Measurements from ENCODE around the gene LITAFD. TPM values are rescaled to one million over a fixed set of nuclear protein-coding genes. Genes with fewer than 3 reads are reported as not detected.

LITAFD gene
- total and polyA plus RNA-seq, 10 of the 15 experiments (the other 5 are each of a cell fraction or from before 2014, with no cell fraction given): not detected

- TF ChIP-seq IRF3 (IDR thresholded peaks at IDR 0.05) (no peak), NRF1 (conservative IDR thresholded peaks at IDR 0.05; ENCODE audit: low read depth, low read length) (no peak), RELB (IDR thresholded peaks at IDR 0.05; ENCODE audit: low read depth) (no peak), RCOR1 (conservative IDR thresholded peaks at IDR 0.05; ENCODE audit: low read depth, low read length) (no peak), HSF1 (IDR thresholded peaks at IDR 0.05; ENCODE audit: low read depth, low read length) (no peak), MTA3 (IDR thresholded peaks at IDR 0.05; ENCODE audit: borderline replicate concordance, low read length) (no peak), SREBF2 (IDR thresholded peaks at IDR 0.05; ENCODE audit: low read length) (no peak), RAD51 (IDR thresholded peaks at IDR 0.05) (peak; percentile 50; the same call in 1 of the 2 replicates), MYC (IDR thresholded peaks at IDR 0.05; ENCODE audit: insufficient read depth, insufficient read length, insufficient replicate concordance, low read length, severe bottlenecking) (no peak), BHLHE40 (IDR thresholded peaks at IDR 0.05; ENCODE audit: borderline replicate concordance in 1 of 2, low read depth in 2 of 2, low read length in 1 of 2) (peak in 1 of 2 experiments; percentile 33; a peak in 2 of 4 replicates)
Observed at GRCh38 chr16:8892101-8892575, 10.0 kb downstream of the LITAFD start (continued).
